Thyroid gland (tissue), 4 donors: ENCODE results near the gene PYGM. TPM values are rescaled to one million over a fixed set of nuclear protein-coding genes. Genes with fewer than 3 reads are reported as not detected.
A peak's percentile ranks its signal among the peaks of the same experiment; 100 is the strongest.

Experiments used
- DNase-seq, 2 donors: peaks; one replicate each; pipeline ENCODE4 v3.0.0-alpha.2; 2019
- H3K27ac ChIP-seq, 3 donors: fragments of 200-600 bp; sonication (generic); 1 replicate in 2 of 3; 2 replicates in 1 of 3; pipeline ENCODE4 v1.5.1; 2016 to 2019; ENCODE audit warnings: mild to moderate bottlenecking in 1 of 3, moderate library complexity in 1 of 3
- H3K27me3 ChIP-seq: fragments of 200-600 bp; sonication (generic); one replicate; pipeline ENCODE4 v1.5.1; 2019
- H3K36me3 ChIP-seq, 2 donors: fragments of 200-600 bp; sonication (generic); one replicate each; pipeline ENCODE4 v1.5.1; 2016 to 2019
- H3K4me1 ChIP-seq, 2 donors: fragments of 200-600 bp; sonication (generic); one replicate each; pipeline ENCODE4 v1.5.1; 2017 to 2019
- H3K4me3 ChIP-seq, 3 donors: fragments of 200-600 bp; sonication (generic); replicated peaks in 1 of 3; 1 replicate in 2 of 3; 2 replicates in 1 of 3; pipeline ENCODE4 v1.5.1; 2016; ENCODE audit warnings: mild to moderate bottlenecking in 1 of 3
- H3K9me3 ChIP-seq: fragments of 200-600 bp; sonication (generic); one replicate; pipeline ENCODE4 v1.5.1; 2017
- CTCF ChIP-seq, 6 experiments: fragments of 200-600 bp in 3 of 6; fragments of 450-650 bp in 3 of 6; sonication (generic) in 3 of 6; IDR thresholded peaks; one replicate each; pipeline ENCODE4 v1.5.1; 2016 to 2019; ENCODE audit warnings: antibody characterized with exemption in 6 of 6, mild to moderate bottlenecking in 2 of 6, inconsistent platforms in 1 of 6, moderate library complexity in 1 of 6
- POLR2A ChIP-seq, 2 donors: fragments of 450-650 bp; IDR thresholded peaks; one replicate each; pipeline ENCODE4 v1.6.1; 2017; ENCODE audit warnings: antibody characterized with exemption in 2 of 2, mild to moderate bottlenecking in 2 of 2, moderate library complexity in 1 of 2
- WGBS, 2 donors: methylation state at CpG; one replicate each; pipeline ENCODE4 v1.1.5; 2017; 5-methylcytosine and 5-hydroxymethylcytosine counted together
- intact Hi-C: fragments of 100-400 bp; cut with DNase I; formaldehyde crosslinking; loops from one replicate; pipeline ENCODE4 v1.15.1; 2023
- total RNA-seq, 4 donors: library from RNA; depleted of rRNA; stranded (reverse); fragments of >200 nt; gene quantifications; one replicate each; pipeline ENCODE4 v1.2.3, GENCODE V29; 2016

Gene PYGM
- total RNA-seq, 4 donors from 2014 or later, result 4.3 to 14.8 (median 6.7) TPM

- DNase-seq, result no peak
- H3K27ac ChIP-seq, result peak overlapping the region in 1 of 3 donors; percentile 43
Observed at GRCh38 chr11:64800303-64801157, 40.8 kb upstream of the PYGM start.

GRCh38 chr11:64799623-64800302 lies 40.0 kb upstream of the PYGM start:
- DNase-seq, result peak; percentile 28 to 42

More at GRCh38 chr11:64800303-64801157, 40.8 kb upstream of the PYGM start:
- peaks cover 6 to 21% of the 10 kb centered on the region in 2 donors for H3K4me1 ChIP-seq
- H3K27me3 ChIP-seq, result no peaks in the 10 kb centered on the region
- intact Hi-C loops, result no loop called here
- 73 to 85% methylated on average over 4 to 16 of the region's 26 CpGs for WGBS, 2 donors
- no peak overlapping the region for H3K4me3 ChIP-seq
- peaks cover 16 to 27% of the 10 kb centered on the region in 2 donors for H3K36me3 ChIP-seq
- H3K9me3 ChIP-seq, result no peaks in the 10 kb centered on the region
- TF ChIP-seq POLR2A (IDR thresholded peaks at IDR 0.05) (no peak), CTCF (IDR thresholded peaks at IDR 0.05) (no peak)

GRCh38 chr11:64799256-64799622 lies 39.5 kb upstream of the PYGM start:
- WGBS, 2 donors, result 57 to 73% methylated on average over 4 to 6 of the region's 7 CpGs
- H3K36me3 ChIP-seq, result peaks cover 10 to 16% of the 10 kb centered on the region in 2 donors
- intact Hi-C loops, result no loop called here
- TF ChIP-seq CTCF (IDR thresholded peaks at IDR 0.05) (no peak), POLR2A (IDR thresholded peaks at IDR 0.05) (no peak)
- no peak overlapping the region for H3K4me3 ChIP-seq
- peaks cover 6 to 18% of the 10 kb centered on the region in 2 donors for H3K4me1 ChIP-seq
- no peaks in the 10 kb centered on the region for H3K9me3 ChIP-seq
- no peak for DNase-seq
- no peaks in the 10 kb centered on the region for H3K27me3 ChIP-seq
- H3K27ac ChIP-seq, result peak overlapping the region in 1 of 3 donors; percentile 43

More at GRCh38 chr11:64799623-64800302, 40.0 kb upstream of the PYGM start:
- intact Hi-C loops, result no loop called here
- H3K4me3 ChIP-seq, result no peak overlapping the region
- WGBS, 2 donors, result 55 to 65% methylated on average over 10 to 11 of the region's 14 CpGs
- H3K27ac ChIP-seq, result peak overlapping the region in 1 of 3 donors; percentile 43
- H3K9me3 ChIP-seq, result no peaks in the 10 kb centered on the region
- H3K36me3 ChIP-seq, result peaks cover 11 to 20% of the 10 kb centered on the region in 2 donors
- no peaks in the 10 kb centered on the region for H3K27me3 ChIP-seq
- H3K4me1 ChIP-seq, result peaks cover 6 to 21% of the 10 kb centered on the region in 2 donors
- no peak for TF ChIP-seq CTCF (IDR thresholded peaks at IDR 0.05)
- TF ChIP-seq POLR2A (IDR thresholded peaks at IDR 0.05), result no peak

- Histone ChIP-seq H3K36me3 (peaks cover 10 to 16% of the 10 kb centered on the region in 2 donors), H3K27ac (no peak overlapping the region), H3K27me3 (no peaks in the 10 kb centered on the region), H3K9me3 (no peaks in the 10 kb centered on the region), H3K4me1 (peaks cover 0 to 3% of the 10 kb centered on the region in 2 donors), H3K4me3 (no peak overlapping the region)
- no peak for DNase-seq
- intact Hi-C loops, result no loop called here
- 90 to 94% methylated on average over 8 to 17 of the region's 19 CpGs for WGBS, 2 donors
- TF ChIP-seq CTCF (IDR thresholded peaks at IDR 0.05), result no peak
- TF ChIP-seq POLR2A (IDR thresholded peaks at IDR 0.05), result no peak
Observed at GRCh38 chr11:64796757-64797541, 37.2 kb upstream of the PYGM start.
